H1 (cell line): ENCODE data around the gene MALSU1. TPM values are rescaled to one million over a fixed set of nuclear protein-coding genes. Genes with fewer than 3 reads are reported as not detected.

ENCODE experiments used
- CHD7 ChIP-seq: fragments of 300-600 bp; sonication (generic); IDR thresholded peaks from 2 replicates; pipeline ENCODE4 v1.7.1; 2012; ENCODE audit warnings: low read length, moderate library complexity, mild to moderate bottlenecking, inconsistent platforms; ENCODE audit not compliant: insufficient replicate concordance
- polyA plus RNA-seq, 7 experiments: library from polyadenylated mRNA; depleted of rRNA in 3 of 7; stranded (reverse) in 5 of 7; unstranded in 2 of 7; fragments of >200 nt in 5 of 7; fragments of 200-250 nt in 2 of 7; gene quantifications; 1 replicate in 5 of 7; 2 replicates in 1 of 7; 4 replicates in 1 of 7; pipeline versions ENCODE4 v1.2.1 to v1.2.3, GENCODE V29; 2011 to 2013; ENCODE audit warnings: missing spikeins in 2 of 7, mixed read lengths in 2 of 7
- total RNA-seq: library from RNA; stranded (reverse); fragmentation: NEBNext Ultra II Directional; extraction: Animal tissue kit (Norgen Biotek cat#: 25700); gene quantifications from 2 replicates; pipeline ENCODE4 v1.2.1, GENCODE V29; 2021

The MALSU1 gene
- total and polyA plus RNA-seq, 2 of the 8 experiments (the other 6 are each of a cell fraction or from before 2014, with no cell fraction given), result 73.5 to 84.0 TPM

GRCh38 chr7:23333671-23334246, 34.6 kb downstream of the MALSU1 start (continued):
- no peak for TF ChIP-seq CHD7
- TF ChIP-seq, all 59 proteins: peak for 0
